RWPE2 (cell line): ENCODE data around the gene SLC22A31.
"Not testable (repeated sequence)": the region's sequence is repeated elsewhere in the genome, so short reads cannot be mapped to it uniquely, and the experiment has no call there.

ENCODE experiments used
- ATAC-seq: fragments of 200-7000 bp; cut with Tn5 transposase; 3 replicates; pipeline ENCODE4 v1.9.1; 2021; ENCODE audit warnings: low read depth
- DNase-seq: peaks from one replicate; pipeline ENCODE4 v3.0.0-alpha.2; 2020; ENCODE audit warnings: low spot score
- H3K27ac ChIP-seq: fragments of 450-650 bp; 2 replicates; pipeline ENCODE4 v1.5.1; 2017; ENCODE audit warnings: mild to moderate bottlenecking; ENCODE audit not compliant: poor library complexity, severe bottlenecking
- H3K27me3 ChIP-seq: fragments of 250-450 bp; sonication (Bioruptor Pico); 2 replicates; pipeline ENCODE4 v1.5.1; 2021; ENCODE audit warnings: mild to moderate bottlenecking, moderate library complexity; ENCODE audit not compliant: insufficient read depth, poor library complexity, severe bottlenecking
- H3K36me3 ChIP-seq: fragments of 250-450 bp; sonication (Bioruptor Pico); 2 replicates; pipeline ENCODE4 v1.5.1; 2020; ENCODE audit warnings: low read depth, mild to moderate bottlenecking, moderate library complexity
- H3K4me1 ChIP-seq: fragments of 250-450 bp; sonication (Bioruptor Pico); 2 replicates; pipeline ENCODE4 v1.5.1; 2021; ENCODE audit warnings: mild to moderate bottlenecking, moderate library complexity; ENCODE audit not compliant: insufficient read depth, poor library complexity, severe bottlenecking
- H3K4me3 ChIP-seq: fragments of 250-450 bp; sonication (Bioruptor Pico); 2 replicates; pipeline ENCODE4 v1.5.1; 2021; ENCODE audit warnings: mild to moderate bottlenecking, moderate library complexity; ENCODE audit not compliant: severe bottlenecking
- H3K9me3 ChIP-seq: fragments of 250-450 bp; sonication (Bioruptor Pico); 2 replicates; pipeline ENCODE4 v1.5.1; 2021; ENCODE audit warnings: mild to moderate bottlenecking, moderate library complexity; ENCODE audit not compliant: severe bottlenecking
- TF ChIP-seq, protein P1 (sequence below): fragments of 450-650 bp; IDR thresholded peaks from one replicate; pipeline ENCODE4 v1.5.1; 2017; ENCODE audit warnings: mild to moderate bottlenecking, moderate library complexity; ENCODE audit not compliant: poor library complexity, severe bottlenecking

SLC22A31 gene

DNA sequence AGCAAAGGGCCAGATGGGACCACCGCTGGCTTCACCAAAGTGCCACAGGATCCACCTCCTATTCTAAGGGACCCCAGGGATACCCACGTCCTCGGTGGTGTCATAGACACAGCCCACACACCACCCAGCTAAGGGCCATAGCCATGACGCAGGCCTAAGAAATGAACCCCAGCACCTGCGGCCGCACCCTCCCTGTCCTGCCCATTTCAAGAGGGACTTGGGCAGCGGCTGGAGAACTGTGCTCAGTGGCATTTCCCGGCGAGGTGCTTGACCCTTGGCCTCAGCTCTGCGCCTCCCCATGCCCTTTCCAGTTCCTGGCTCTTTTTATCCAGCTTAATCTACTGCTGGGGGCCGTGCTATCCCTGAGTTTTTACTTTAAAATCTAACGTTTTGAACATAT, 44.4 kb upstream of the SLC22A31 start:
- no peak for ATAC-seq
- DNase-seq, result no peak
- no peak overlapping the region for H3K27ac ChIP-seq
- no peaks in the 10 kb centered on the region for H3K9me3 ChIP-seq
- no peaks in the 10 kb centered on the region for H3K4me1 ChIP-seq
- H3K36me3 ChIP-seq, result no peaks in the 10 kb centered on the region
- no peak overlapping the region for H3K4me3 ChIP-seq
- TF ChIP-seq, protein P1, sequence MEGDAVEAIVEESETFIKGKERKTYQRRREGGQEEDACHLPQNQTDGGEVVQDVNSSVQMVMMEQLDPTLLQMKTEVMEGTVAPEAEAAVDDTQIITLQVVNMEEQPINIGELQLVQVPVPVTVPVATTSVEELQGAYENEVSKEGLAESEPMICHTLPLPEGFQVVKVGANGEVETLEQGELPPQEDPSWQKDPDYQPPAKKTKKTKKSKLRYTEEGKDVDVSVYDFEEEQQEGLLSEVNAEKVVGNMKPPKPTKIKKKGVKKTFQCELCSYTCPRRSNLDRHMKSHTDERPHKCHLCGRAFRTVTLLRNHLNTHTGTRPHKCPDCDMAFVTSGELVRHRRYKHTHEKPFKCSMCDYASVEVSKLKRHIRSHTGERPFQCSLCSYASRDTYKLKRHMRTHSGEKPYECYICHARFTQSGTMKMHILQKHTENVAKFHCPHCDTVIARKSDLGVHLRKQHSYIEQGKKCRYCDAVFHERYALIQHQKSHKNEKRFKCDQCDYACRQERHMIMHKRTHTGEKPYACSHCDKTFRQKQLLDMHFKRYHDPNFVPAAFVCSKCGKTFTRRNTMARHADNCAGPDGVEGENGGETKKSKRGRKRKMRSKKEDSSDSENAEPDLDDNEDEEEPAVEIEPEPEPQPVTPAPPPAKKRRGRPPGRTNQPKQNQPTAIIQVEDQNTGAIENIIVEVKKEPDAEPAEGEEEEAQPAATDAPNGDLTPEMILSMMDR, result no peak
- H3K27me3 ChIP-seq, result no peaks in the 10 kb centered on the region

DNA sequence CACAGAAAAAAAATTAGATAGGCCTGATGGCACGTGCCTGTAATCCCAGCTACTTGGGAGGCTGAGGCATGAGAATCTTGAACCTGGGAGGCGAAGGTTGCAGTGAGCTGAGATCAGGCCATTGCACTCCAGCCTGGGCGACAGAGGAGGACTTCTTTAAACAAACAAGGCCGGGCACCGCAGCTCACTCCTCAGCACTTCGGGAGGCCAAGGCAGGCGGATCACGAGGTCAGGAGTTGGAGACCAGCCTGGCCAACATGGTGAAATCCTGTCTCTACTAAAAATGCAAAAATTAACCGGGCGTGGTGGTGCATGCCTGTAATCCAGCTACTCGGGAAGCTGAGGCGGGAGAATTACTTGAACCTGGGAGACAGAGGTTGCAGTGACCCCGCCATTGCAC, 43.9 kb upstream of the SLC22A31 start:
- not testable (repeated sequence) for H3K27ac ChIP-seq, H3K27me3 ChIP-seq, DNase-seq, ATAC-seq, H3K4me3 ChIP-seq, H3K36me3 ChIP-seq, H3K4me1 ChIP-seq, H3K9me3 ChIP-seq

DNA sequence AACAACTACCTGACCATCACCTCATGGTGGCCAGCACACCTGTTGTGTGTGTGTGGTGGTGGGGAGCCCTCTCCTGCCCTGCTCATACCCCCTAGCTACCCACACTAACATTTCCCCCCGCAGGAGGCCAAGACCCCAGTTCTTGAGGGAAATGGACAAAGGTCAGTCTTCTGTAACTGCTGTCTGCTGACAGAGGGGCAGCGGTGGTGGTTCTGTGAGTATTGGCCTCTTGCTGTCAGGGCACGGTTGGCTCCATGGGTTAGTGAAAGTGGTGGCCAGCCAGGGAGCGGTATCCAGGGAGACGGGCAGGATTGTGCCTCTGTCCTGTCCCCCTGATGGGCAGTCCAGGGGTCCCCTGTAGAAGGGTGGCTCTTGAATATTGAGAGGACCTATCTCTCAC, 43.3 kb upstream of the SLC22A31 start:
- ATAC-seq, result no peak
- Histone ChIP-seq H3K27ac (no peak overlapping the region), H3K4me3 (no peak overlapping the region), H3K36me3 (no peaks in the 10 kb centered on the region), H3K9me3 (no peaks in the 10 kb centered on the region), H3K27me3 (no peaks in the 10 kb centered on the region), H3K4me1 (no peaks in the 10 kb centered on the region)
- DNase-seq, result no peak
- TF ChIP-seq, protein P1, result no peak

DNA sequence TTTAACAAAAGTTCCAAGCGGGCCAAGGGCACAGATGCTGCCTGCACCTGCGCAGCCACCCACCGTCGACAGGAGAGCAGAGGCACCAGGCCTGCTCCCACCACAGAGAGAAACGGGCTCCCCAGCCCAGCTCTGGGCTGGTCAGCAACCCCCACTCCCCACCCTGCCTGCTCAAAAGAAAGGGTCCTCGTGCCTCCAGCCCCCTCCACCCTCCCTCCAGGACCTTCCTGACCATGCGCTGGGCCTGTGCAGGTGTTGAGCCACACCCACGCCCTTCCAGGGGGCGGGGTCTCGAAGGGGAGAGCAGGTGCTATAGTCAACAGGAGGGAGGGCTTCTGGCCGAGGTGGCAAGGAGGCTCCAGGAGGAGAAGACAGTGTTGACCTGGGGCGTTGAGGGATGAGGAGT, 42.5 kb upstream of the SLC22A31 start:
- H3K27me3 ChIP-seq, result no peaks in the 10 kb centered on the region
- H3K4me3 ChIP-seq, result no peak overlapping the region
- TF ChIP-seq, protein P1, result no peak

GRCh38 chr16:89241187-89242007, 41.1 kb upstream of the SLC22A31 start:
- H3K27me3 ChIP-seq, result no peaks in the 10 kb centered on the region
- ATAC-seq (peak; percentile 67), DNase-seq (no peak)
- no peaks in the 10 kb centered on the region for H3K4me1 ChIP-seq
- H3K36me3 ChIP-seq, result no peaks in the 10 kb centered on the region
- peak overlapping the region; percentile 89 for H3K4me3 ChIP-seq
- TF ChIP-seq, protein P1, result no peak
- peak overlapping the region; percentile 81 for H3K27ac ChIP-seq
- no peaks in the 10 kb centered on the region for H3K9me3 ChIP-seq

More for the DNA sequence above, 42.5 kb upstream of the SLC22A31 start:
- ATAC-seq, result no peak
- Histone ChIP-seq H3K36me3 (no peaks in the 10 kb centered on the region), H3K27ac (no peak overlapping the region), H3K9me3 (no peaks in the 10 kb centered on the region), H3K4me1 (no peaks in the 10 kb centered on the region)
- no peak for DNase-seq
